Kidney (tissue), 14 donors: ENCODE measurements around the gene FAM107B. TPM values are rescaled to one million over a fixed set of nuclear protein-coding genes. Genes with fewer than 3 reads are reported as not detected.

Source experiments
- DNase-seq, 5 donors: peaks; one replicate each; pipeline ENCODE4 v3.0.0-alpha.2; 2013 to 2020
- FAIRE-seq: peaks from 2 replicates; lab custom pipeline; 2012; peaks lifted over from hg19 to GRCh38; lab: Jason Lieb, UNC
- H3K27ac ChIP-seq, 2 donors: one replicate each; pipeline ENCODE4 v1.7.0; 2013; ENCODE audit warnings: low read depth in 2 of 2, low read length in 2 of 2, inconsistent platforms in 1 of 2
- H3K27me3 ChIP-seq: one replicate; pipeline ENCODE4 v1.7.1; 2013; ENCODE audit warnings: low read length, inconsistent platforms; ENCODE audit not compliant: control insufficient read depth, insufficient read depth
- H3K36me3 ChIP-seq, 3 donors: one replicate each; pipeline versions ENCODE4 v1.7.0 to v1.7.1; 2013; ENCODE audit warnings: low read length in 3 of 3, control low read depth in 1 of 3, inconsistent platforms in 1 of 3; ENCODE audit not compliant: insufficient read depth in 3 of 3, control insufficient read depth in 2 of 3
- H3K4me1 ChIP-seq, 3 donors: one replicate each; pipeline versions ENCODE4 v1.7.0 to v1.7.1; 2013; ENCODE audit warnings: low read length in 3 of 3, inconsistent platforms in 1 of 3, low read depth in 1 of 3; ENCODE audit not compliant: control insufficient read depth in 2 of 3, insufficient read depth in 2 of 3
- H3K4me3 ChIP-seq, 3 donors: one replicate each; pipeline versions ENCODE4 v1.7.0 to v1.8.1; 2013; ENCODE audit warnings: low read length in 3 of 3, control low read depth in 1 of 3, inconsistent platforms in 1 of 3
- H3K9ac ChIP-seq, 3 donors: one replicate each; pipeline versions ENCODE4 v1.7.0 to v1.7.1; 2013; ENCODE audit warnings: low read length in 3 of 3, control low read depth in 1 of 3, inconsistent platforms in 1 of 3
- H3K9me3 ChIP-seq, 3 donors: one replicate each; pipeline versions ENCODE4 v1.7.0 to v1.7.1; 2013; ENCODE audit warnings: low read length in 3 of 3, control low read depth in 1 of 3, inconsistent platforms in 1 of 3; ENCODE audit not compliant: control insufficient read depth in 2 of 3, insufficient read depth in 1 of 3
- CTCF ChIP-seq: IDR thresholded peaks from 3 replicates; pipeline ENCODE4 v1.5.1; 2012; ENCODE audit warnings: mild to moderate bottlenecking, moderate library complexity, borderline replicate concordance; ENCODE audit not compliant: insufficient read depth; ENCODE audit errors: extremely low read depth
- intact Hi-C: fragments of 100-400 bp; cut with DNase I; formaldehyde crosslinking; loops from one replicate; pipeline ENCODE4 v1.11.1; 2022
- polyA plus RNA-seq: library from polyadenylated mRNA; stranded (reverse); fragments of 350-450 nt; fragmentation: Illumina TruSeq; extraction: RNeasy Lipid Tissue Mini Kit (QIAGEN cat#74804); gene quantifications from one replicate; pipeline ENCODE4 v1.2.3, GENCODE V29; 2014; ENCODE audit warnings: low read depth, low replicate concordance; ENCODE audit not compliant: insufficient read depth
- total RNA-seq: library from RNA; stranded (reverse); fragmentation: NEBNext Ultra II Directional; extraction: Animal tissue kit (Norgen Biotek cat#: 25700); gene quantifications from one replicate; pipeline ENCODE4 v1.2.1, GENCODE V29; 2021
- donor health status: control.
- donor health status: control.
- donor health status: control.
- donor health status: control.
- donor health status: control.
- donor health status: DM: yes; HTN: yes; CAD: no.
- donor health status: Normal renal cell carcinoma (clear cell type).

The FAM107B gene
- total and polyA plus RNA-seq, 2 donors from 2014 or later = 105 to 122 TPM

DNA sequence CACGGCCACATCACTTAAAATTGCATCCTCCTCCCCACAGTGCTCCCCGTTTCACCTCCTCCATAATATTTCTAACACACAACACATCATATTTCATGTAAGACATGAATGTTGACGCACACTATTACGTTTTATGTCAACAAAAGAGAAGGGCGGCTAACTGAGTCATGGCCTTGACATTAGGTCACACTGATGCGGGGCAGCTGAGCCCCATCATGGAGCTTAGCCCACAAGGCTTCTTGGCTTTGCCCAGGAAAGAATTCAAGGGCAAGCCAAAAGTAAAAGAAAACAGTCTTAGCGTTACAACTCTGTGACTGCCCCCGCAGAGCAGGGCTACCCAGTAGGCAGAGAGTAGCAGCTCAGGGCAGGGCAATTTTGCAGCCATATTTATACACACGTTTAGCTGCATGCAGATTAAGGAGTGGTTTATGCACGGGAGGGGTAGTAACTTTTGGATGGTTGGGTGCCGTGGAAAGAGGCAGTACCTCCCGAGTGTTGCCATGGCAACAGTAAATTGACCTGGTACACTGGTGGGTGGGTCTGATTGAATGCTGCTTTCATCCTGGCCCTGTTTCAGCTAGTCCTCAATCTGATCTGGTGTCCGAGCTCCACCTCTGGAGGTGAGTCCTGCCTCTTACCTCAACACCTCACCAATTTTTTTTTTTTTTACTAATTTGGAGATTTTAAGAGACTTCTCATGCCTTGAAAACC lies 287.8 kb downstream of the FAM107B start:
- peak in 1 of 5 donors; percentile 14 for DNase-seq
- H3K36me3 ChIP-seq = no peaks in the 10 kb centered on the region
- intact Hi-C loops = loop anchor here (10.0 kb wide), 1 partner anchor 292 kb away; no protein-coding TSS in a partner anchor
- no peaks in the 10 kb centered on the region for H3K4me1 ChIP-seq
- no peak for FAIRE-seq
- no peaks in the 10 kb centered on the region for H3K27me3 ChIP-seq
- H3K4me3 ChIP-seq = no peak overlapping the region
- TF ChIP-seq CTCF = no peak
- H3K9me3 ChIP-seq = peaks cover 0 to 1% (median 0%) of the 10 kb centered on the region in 3 donors
- no peak overlapping the region for H3K9ac ChIP-seq
- no peak overlapping the region for H3K27ac ChIP-seq

DNA sequence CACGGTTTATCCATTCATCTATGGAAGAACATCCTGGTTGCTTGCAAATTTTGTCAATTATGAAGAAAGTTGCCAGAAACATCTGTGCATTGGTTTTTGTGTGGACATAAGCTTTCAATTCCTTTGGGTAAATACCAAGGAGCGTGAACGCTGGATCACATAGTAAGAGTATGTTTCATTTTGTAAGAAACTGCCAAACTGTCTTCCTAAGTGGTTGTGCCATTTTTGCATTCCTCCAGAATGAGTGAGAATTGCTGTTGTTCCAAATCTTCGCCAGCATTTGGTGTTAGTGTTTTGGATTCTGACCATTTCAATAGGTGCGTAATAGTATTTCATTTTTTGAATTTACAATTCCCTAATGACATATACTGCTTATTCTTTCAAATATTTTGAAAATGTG lies 288.7 kb downstream of the FAM107B start:
- FAIRE-seq (no peak), DNase-seq (no peak)
- Histone ChIP-seq H3K4me3 (no peak overlapping the region), H3K27me3 (no peaks in the 10 kb centered on the region), H3K36me3 (no peaks in the 10 kb centered on the region), H3K9ac (no peak overlapping the region), H3K27ac (no peak overlapping the region), H3K4me1 (no peaks in the 10 kb centered on the region), H3K9me3 (no peaks in the 10 kb centered on the region)
- no peak for TF ChIP-seq CTCF
- intact Hi-C loops = loop anchor here (10.0 kb wide), 1 partner anchor 291 kb away; no protein-coding TSS in a partner anchor

DNA sequence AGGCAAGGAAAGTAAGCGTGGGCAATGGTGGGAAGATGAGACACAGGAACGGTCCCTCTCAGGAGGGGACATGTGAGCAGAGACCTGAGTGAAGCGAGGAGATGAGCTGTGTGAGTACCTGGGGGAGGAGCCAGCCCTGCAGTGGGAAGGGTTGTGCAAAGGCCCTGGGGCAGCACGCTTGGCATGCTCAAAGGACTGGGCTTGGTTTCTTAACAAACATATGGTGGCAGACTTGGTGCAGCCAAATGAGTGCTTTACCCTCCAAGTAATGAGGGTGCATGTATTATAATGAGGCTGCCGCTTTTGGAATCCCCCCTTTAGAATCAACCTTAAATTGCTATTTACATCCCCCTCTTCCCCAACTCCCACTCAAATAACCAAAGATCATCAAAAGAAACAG lies 291.3 kb downstream of the FAM107B start:
- Histone ChIP-seq H3K27me3 (no peaks in the 10 kb centered on the region), H3K9ac (no peak overlapping the region), H3K9me3 (no peaks in the 10 kb centered on the region), H3K4me1 (no peaks in the 10 kb centered on the region), H3K27ac (no peak overlapping the region), H3K4me3 (no peak overlapping the region), H3K36me3 (no peaks in the 10 kb centered on the region)
- no peak for TF ChIP-seq CTCF
- DNase-seq (no peak), FAIRE-seq (no peak)
- intact Hi-C loops = loop anchor here (10.0 kb wide), 1 partner anchor 289 kb away; no protein-coding TSS in a partner anchor
